Measurements from ENCODE around the gene CAMTA1.

DNA sequence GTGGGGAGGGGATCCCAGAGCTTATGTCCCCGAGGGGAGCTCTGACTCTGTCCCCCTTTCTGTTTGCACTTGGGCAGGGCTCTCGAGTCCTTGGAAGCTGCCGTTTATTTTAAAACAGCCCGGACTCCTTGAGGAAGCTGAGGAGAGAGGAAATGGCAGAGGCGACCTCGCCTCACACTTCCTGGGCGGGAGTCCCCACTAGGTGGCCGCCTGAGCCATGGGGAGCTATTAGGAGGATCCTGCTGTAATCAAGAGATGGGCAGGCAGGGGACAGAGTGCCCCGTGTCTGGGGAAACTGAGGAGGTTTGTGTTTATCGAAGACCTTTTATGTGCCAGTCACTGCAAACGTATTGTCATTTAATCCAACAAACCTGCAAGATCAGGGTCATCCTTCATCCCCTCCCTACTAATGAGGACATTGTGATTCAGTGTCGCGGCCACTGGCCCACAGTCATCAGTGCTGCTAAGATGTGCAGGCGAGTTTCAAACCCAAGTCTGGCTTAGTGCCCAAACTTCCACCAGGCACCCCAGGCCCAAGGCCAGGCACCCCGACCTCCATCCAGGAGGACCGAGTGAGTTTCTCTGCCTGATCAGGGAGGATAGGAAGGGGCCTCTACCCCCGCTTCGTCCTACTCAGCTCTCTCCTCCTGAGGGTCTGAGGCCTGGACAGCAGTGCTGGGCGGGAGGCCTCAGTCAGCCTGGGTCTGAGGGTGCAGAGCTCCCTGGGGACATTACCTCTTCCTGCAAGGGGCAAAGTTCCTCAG is 669.0 kb downstream of the CAMTA1 start:
- no peak for TF ChIP-seq BHLHE40 (IDR thresholded peaks at IDR 0.05; ENCODE audit: borderline replicate concordance)
- TF ChIP-seq SUZ12 (IDR thresholded peaks at IDR 0.05) = no peak
- TF ChIP-seq FOXM1 (IDR thresholded peaks at IDR 0.05; ENCODE audit: borderline replicate concordance) = no peak
- no peak for TF ChIP-seq SP1 (IDR thresholded peaks at IDR 0.05)
- TF ChIP-seq HDGF (IDR thresholded peaks at IDR 0.05; ENCODE audit: borderline replicate concordance) = no peak
- TF ChIP-seq CTBP1 (IDR thresholded peaks at IDR 0.05; ENCODE audit: borderline replicate concordance) = no peak
- no peak for TF ChIP-seq LEF1 (IDR thresholded peaks at IDR 0.05; ENCODE audit: borderline replicate concordance)
